Measurements from ENCODE around the gene PDCD6IP.
"Not testable (repeated sequence)": the region's sequence is repeated elsewhere in the genome, so short reads cannot be mapped to it uniquely, and the experiment has no call there.

Gene PDCD6IP

GRCh38 chr3:33855884-33856546, 57.6 kb downstream of the PDCD6IP start:
- Histone ChIP-seq H3K9ac (ENCODE audit: low read depth, low read length, poor library complexity, severe bottlenecking) (no peak overlapping the region), H3K4me1 (ENCODE audit: insufficient read depth, low read length, poor library complexity, severe bottlenecking) (peaks cover 10% of the 10 kb centered on the region), H3K9me2 (replicated peaks; ENCODE audit: low read depth, low read length) (no peaks in the 10 kb centered on the region), H2AFZ (ENCODE audit: low read length) (no peak overlapping the region), H3K9me3 (ENCODE audit: insufficient read depth, low read depth, low read length) (no peaks in the 10 kb centered on the region), H3K4me2 (ENCODE audit: low read depth, low read length, poor library complexity, severe bottlenecking) (no peak overlapping the region), H3K4me3 (ENCODE audit: low read length, poor library complexity, severe bottlenecking) (no peak overlapping the region), H4K20me1 (ENCODE audit: insufficient read depth, low read length, poor library complexity, severe bottlenecking) (no peaks in the 10 kb centered on the region), H3K36me3 (ENCODE audit: insufficient read depth, low read length) (peaks cover 44% of the 10 kb centered on the region; the same call in 1 of the 2 replicates), H3K79me2 (ENCODE audit: insufficient read depth, low read length) (no peaks in the 10 kb centered on the region), H3K27me3 (ENCODE audit: insufficient read depth, low read length, poor library complexity, severe bottlenecking) (no peaks in the 10 kb centered on the region), H3F3A (ENCODE audit: low read depth) (no peaks in the 10 kb centered on the region)
- TF ChIP-seq CTCF (conservative IDR thresholded peaks at IDR 0.05; ENCODE audit: low read length) (no peak), EZH2phosphoT487 (IDR thresholded peaks at IDR 0.05; ENCODE audit: borderline replicate concordance) (no peak)

- not testable (repeated sequence) for H3K4me2 ChIP-seq (ENCODE audit: low read depth, low read length, poor library complexity, severe bottlenecking); H3K79me2 ChIP-seq (ENCODE audit: insufficient read depth, low read length); H3K27me3 ChIP-seq (ENCODE audit: insufficient read depth, low read length, poor library complexity, severe bottlenecking); H3K4me1 ChIP-seq (ENCODE audit: insufficient read depth, low read length, poor library complexity, severe bottlenecking); H3K4me3 ChIP-seq (ENCODE audit: low read length, poor library complexity, severe bottlenecking); H3K9me2 ChIP-seq (replicated peaks; ENCODE audit: low read depth, low read length); H3K9ac ChIP-seq (ENCODE audit: low read depth, low read length, poor library complexity, severe bottlenecking); H4K20me1 ChIP-seq (ENCODE audit: insufficient read depth, low read length, poor library complexity, severe bottlenecking); H3F3A ChIP-seq (ENCODE audit: low read depth); H2AFZ ChIP-seq (ENCODE audit: low read length); H3K9me3 ChIP-seq (ENCODE audit: insufficient read depth, low read depth, low read length)
- H3K36me3 ChIP-seq (ENCODE audit: insufficient read depth, low read length) = peaks cover 47% of the 10 kb centered on the region; the same call in 1 of the 2 replicates
These were observed 59.3 kb downstream of the PDCD6IP start for GRCh38 chr3:33857701-33858100.

- Histone ChIP-seq H3K9me2 (replicated peaks; ENCODE audit: low read depth, low read length) (no peaks in the 10 kb centered on the region), H3K36me3 (ENCODE audit: insufficient read depth, low read length) (peaks cover 46% of the 10 kb centered on the region; the same call in 1 of the 2 replicates), H3K4me1 (ENCODE audit: insufficient read depth, low read length, poor library complexity, severe bottlenecking) (peaks cover 10% of the 10 kb centered on the region), H2AFZ (ENCODE audit: low read length) (no peak overlapping the region), H3K27me3 (ENCODE audit: insufficient read depth, low read length, poor library complexity, severe bottlenecking) (no peaks in the 10 kb centered on the region), H3K79me2 (ENCODE audit: insufficient read depth, low read length) (no peaks in the 10 kb centered on the region), H3F3A (ENCODE audit: low read depth) (no peaks in the 10 kb centered on the region), H3K4me2 (ENCODE audit: low read depth, low read length, poor library complexity, severe bottlenecking) (no peak overlapping the region), H4K20me1 (ENCODE audit: insufficient read depth, low read length, poor library complexity, severe bottlenecking) (no peaks in the 10 kb centered on the region), H3K4me3 (ENCODE audit: low read length, poor library complexity, severe bottlenecking) (no peak overlapping the region), H3K9ac (ENCODE audit: low read depth, low read length, poor library complexity, severe bottlenecking) (no peak overlapping the region), H3K9me3 (ENCODE audit: insufficient read depth, low read depth, low read length) (no peaks in the 10 kb centered on the region)
- no peak for TF ChIP-seq EZH2phosphoT487 (IDR thresholded peaks at IDR 0.05; ENCODE audit: borderline replicate concordance)
- no peak for TF ChIP-seq CTCF (conservative IDR thresholded peaks at IDR 0.05; ENCODE audit: low read length)
These were observed 59.7 kb downstream of the PDCD6IP start for GRCh38 chr3:33858131-33858530.

Data from Loucy (cell line).